ENCODE results near the gene CSRP3.

GRCh38 chr11:19216709-19217374 lies 15.1 kb upstream of the CSRP3 start:
- no peak for TF ChIP-seq EZH2 (IDR thresholded peaks at IDR 0.05; ENCODE audit: low read depth)
- TF ChIP-seq CTCF (conservative IDR thresholded peaks at IDR 0.05) = no peak
